PFSK-1 (cell line): ENCODE measurements around the gene METTL25B.

Source experiments
- FOXP2 ChIP-seq: optimal IDR thresholded peaks from 2 replicates; pipeline ENCODE3; 2011; ENCODE audit warnings: borderline replicate concordance, control low read depth, inconsistent platforms; ENCODE audit not compliant: insufficient read depth; ENCODE audit errors: extremely low read length, extremely low read depth
- POLR2AphosphoS5 ChIP-seq: IDR thresholded peaks from 2 replicates; pipeline ENCODE4 v1.6.1; 2012; ENCODE audit warnings: low read depth, mild to moderate bottlenecking, control low read depth, low read length, moderate library complexity
- SIN3A ChIP-seq: IDR thresholded peaks from 2 replicates; pipeline ENCODE4 v1.6.1; 2012; ENCODE audit warnings: mild to moderate bottlenecking, low read length, moderate library complexity, borderline replicate concordance; ENCODE audit not compliant: insufficient read depth
- TAF1 ChIP-seq: IDR thresholded peaks from 2 replicates; pipeline ENCODE4 v1.6.1; 2012; ENCODE audit warnings: low read length, control low read depth, borderline replicate concordance; ENCODE audit not compliant: insufficient read depth
- TF ChIP-seq, protein P1 (sequence below), 2 experiments: IDR thresholded peaks; 2 replicates each; pipeline versions ENCODE4 v1.6.1 to v1.8.0; 2011 to 2012; ENCODE audit warnings: low read depth in 2 of 2, low read length in 2 of 2, control low read depth in 1 of 2, inconsistent platforms in 1 of 2, mild to moderate bottlenecking in 1 of 2, moderate library complexity in 1 of 2; ENCODE audit not compliant: insufficient read depth in 1 of 2

Gene METTL25B

DNA sequence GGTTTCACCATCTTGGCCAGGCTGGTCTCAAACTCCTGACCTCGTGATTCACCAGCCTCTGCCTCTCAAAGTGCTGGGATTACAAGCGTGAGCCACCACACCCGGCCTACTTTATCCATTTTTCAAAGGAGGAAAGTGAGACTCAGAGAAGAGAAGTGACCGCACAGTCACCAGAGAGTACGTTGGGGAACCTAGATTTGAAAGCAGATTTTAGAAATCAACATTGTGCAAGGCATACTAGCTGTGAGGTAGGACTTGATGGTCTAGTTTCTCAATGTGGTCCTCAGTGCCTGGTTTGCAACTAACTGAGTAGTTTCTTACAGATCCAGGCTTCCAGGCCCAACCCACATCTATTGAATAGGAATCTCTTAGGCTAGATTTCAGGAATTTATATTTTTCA, 37.4 kb downstream of the METTL25B start:
- TF ChIP-seq TAF1 = no peak
- TF ChIP-seq, protein P1, sequence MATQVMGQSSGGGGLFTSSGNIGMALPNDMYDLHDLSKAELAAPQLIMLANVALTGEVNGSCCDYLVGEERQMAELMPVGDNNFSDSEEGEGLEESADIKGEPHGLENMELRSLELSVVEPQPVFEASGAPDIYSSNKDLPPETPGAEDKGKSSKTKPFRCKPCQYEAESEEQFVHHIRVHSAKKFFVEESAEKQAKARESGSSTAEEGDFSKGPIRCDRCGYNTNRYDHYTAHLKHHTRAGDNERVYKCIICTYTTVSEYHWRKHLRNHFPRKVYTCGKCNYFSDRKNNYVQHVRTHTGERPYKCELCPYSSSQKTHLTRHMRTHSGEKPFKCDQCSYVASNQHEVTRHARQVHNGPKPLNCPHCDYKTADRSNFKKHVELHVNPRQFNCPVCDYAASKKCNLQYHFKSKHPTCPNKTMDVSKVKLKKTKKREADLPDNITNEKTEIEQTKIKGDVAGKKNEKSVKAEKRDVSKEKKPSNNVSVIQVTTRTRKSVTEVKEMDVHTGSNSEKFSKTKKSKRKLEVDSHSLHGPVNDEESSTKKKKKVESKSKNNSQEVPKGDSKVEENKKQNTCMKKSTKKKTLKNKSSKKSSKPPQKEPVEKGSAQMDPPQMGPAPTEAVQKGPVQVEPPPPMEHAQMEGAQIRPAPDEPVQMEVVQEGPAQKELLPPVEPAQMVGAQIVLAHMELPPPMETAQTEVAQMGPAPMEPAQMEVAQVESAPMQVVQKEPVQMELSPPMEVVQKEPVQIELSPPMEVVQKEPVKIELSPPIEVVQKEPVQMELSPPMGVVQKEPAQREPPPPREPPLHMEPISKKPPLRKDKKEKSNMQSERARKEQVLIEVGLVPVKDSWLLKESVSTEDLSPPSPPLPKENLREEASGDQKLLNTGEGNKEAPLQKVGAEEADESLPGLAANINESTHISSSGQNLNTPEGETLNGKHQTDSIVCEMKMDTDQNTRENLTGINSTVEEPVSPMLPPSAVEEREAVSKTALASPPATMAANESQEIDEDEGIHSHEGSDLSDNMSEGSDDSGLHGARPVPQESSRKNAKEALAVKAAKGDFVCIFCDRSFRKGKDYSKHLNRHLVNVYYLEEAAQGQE (IDR thresholded peaks at IDR 0.05; ENCODE audit: insufficient read depth in 1 of 2, low read depth in 2 of 2, low read length in 2 of 2) = no peak
- TF ChIP-seq FOXP2 = no peak
- TF ChIP-seq SIN3A = no peak
- TF ChIP-seq POLR2AphosphoS5 = no peak

DNA sequence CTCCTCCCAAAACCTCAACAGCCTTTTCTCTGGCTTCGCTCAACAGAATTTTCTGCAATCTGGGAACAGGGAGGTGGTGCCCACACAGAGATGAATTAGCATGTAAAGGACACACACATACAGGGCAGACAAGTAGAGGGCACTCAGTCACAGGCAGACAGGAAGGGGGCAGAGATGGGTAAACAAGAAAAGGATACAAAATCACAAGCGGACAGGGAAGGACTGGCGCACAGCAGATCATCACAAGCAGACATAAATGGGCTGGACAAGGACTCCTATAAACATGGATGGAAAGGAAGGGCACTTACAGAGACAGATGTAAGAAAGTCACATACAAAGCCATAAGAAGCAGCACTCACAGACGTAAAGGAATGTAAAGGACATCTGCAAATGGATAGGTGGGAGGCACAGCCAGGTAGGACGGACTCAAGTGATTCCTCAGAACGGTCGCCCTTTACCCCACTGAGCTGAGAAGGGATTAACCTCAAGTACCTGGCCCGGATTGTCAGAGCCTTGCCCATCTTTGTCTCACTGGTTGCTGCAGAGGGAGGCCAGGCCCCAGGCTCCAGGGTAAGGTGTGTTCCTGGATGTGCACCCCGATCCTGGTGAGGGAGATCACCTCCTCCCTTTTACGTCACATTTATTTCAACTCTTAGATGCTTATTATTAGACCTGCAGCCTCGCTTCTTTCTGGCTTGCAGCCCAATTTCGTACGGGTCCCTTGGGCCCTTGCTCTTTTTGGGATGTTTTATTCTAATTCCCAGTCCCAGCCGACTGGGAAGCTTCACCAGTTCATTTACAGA, 38.2 kb downstream of the METTL25B start:
- TF ChIP-seq SIN3A = peak; percentile 90; the same call in 1 of the 2 replicates
- peak; percentile 81 for TF ChIP-seq POLR2AphosphoS5
- TF ChIP-seq, protein P1 (IDR thresholded peaks at IDR 0.05; ENCODE audit: insufficient read depth in 1 of 2, low read depth in 2 of 2, low read length in 2 of 2) = peak in 1 of 2 experiments; percentile 39; a peak in 1 of 4 replicates
- no peak for TF ChIP-seq FOXP2
- no peak for TF ChIP-seq TAF1

DNA sequence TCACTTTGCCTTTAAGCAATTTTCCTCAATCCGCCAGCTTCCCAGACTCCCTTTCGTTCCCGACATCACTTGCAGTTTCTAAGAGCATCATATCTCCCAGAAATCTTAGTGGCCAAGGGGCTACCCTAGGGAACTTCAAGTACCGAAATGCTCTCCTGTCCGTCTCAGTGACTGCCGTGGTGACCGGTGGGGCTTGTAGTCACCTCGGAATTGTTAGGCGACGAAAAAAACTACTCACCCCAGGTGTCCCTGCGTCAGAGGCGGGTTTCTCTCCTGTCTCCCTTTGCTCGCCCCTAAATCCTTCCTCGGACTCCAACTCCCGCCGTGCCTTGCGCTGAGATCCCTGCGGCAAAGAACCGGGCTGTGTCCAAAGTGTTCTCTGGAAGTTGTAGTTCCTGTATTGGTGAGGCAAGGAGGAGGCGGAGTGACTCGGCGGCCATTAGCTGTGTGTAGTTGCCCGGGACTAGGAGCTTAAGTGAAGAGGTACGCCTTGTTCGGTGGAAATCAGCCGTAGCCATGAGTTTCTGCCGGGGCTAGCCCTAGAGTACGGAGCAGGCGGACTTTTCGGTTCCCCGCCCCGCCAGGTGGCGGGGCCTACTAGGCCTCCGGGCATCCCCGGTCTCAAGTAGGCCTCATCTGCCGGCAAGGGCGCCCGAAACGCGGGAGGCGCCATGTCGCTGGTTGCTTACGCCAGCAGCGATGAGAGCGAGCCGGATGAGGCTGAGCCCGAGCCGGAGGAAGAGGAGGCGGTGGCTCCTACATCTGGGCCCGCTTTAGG, 39.0 kb downstream of the METTL25B start, which contains the start of gene PRCC:
PRCC (plus strand) TSS at position 435 of the 778 bp plus-strand sequence; CDS start at position 672, 237 bp downstream.
- TF ChIP-seq, protein P1 (IDR thresholded peaks at IDR 0.05; ENCODE audit: insufficient read depth in 1 of 2, low read depth in 2 of 2, low read length in 2 of 2) = no peak
- TF ChIP-seq POLR2AphosphoS5 (no peak), SIN3A (peak; percentile 50; the same call in 1 of the 2 replicates), TAF1 (peak; percentile 69; the same call in 1 of the 2 replicates), FOXP2 (no peak)

DNA sequence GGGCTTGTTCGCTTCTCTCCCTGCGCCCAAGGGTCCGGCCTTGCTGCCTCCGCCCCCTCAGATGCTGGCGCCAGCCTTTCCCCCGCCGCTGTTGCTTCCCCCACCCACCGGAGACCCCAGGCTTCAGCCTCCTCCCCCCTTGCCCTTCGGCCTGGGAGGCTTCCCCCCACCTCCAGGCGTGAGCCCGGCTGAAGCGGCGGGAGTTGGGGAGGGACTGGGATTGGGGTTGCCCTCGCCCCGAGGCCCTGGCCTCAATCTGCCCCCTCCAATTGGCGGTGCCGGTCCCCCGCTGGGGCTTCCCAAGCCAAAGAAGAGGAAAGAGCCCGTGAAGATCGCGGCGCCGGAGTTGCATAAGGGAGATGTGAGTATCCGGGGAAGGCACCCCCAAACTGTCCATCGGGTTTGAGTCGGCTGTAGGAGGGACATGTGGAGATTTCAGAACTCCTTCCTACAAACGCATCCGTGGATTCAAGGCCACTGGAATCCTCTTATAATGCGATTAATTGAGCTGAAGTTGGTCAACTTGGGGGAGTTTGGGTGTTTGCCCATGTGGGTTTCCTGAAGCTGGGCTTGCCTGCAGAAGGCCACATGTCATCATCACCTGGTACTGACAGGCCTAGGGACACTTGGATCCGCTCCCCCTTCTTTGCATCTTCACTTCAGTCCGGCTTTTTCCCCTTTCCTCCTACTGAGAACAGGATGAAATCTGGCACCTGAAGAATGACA, 39.8 kb downstream of the METTL25B start:
- no peak; the same call in 1 of the 2 replicates for TF ChIP-seq SIN3A
- TF ChIP-seq, protein P1 (IDR thresholded peaks at IDR 0.05; ENCODE audit: insufficient read depth in 1 of 2, low read depth in 2 of 2, low read length in 2 of 2) = no peak
- no peak for TF ChIP-seq FOXP2
- TF ChIP-seq TAF1 = no peak
- TF ChIP-seq POLR2AphosphoS5 = no peak
